Measurements from ENCODE around the gene PAX4. TPM values are rescaled to one million over a fixed set of nuclear protein-coding genes. Genes with fewer than 3 reads are reported as not detected.

Gene PAX4
- polyA plus RNA-seq, 1 of the 3 experiments (the other 2 are of a cell fraction) = not detected

DNA sequence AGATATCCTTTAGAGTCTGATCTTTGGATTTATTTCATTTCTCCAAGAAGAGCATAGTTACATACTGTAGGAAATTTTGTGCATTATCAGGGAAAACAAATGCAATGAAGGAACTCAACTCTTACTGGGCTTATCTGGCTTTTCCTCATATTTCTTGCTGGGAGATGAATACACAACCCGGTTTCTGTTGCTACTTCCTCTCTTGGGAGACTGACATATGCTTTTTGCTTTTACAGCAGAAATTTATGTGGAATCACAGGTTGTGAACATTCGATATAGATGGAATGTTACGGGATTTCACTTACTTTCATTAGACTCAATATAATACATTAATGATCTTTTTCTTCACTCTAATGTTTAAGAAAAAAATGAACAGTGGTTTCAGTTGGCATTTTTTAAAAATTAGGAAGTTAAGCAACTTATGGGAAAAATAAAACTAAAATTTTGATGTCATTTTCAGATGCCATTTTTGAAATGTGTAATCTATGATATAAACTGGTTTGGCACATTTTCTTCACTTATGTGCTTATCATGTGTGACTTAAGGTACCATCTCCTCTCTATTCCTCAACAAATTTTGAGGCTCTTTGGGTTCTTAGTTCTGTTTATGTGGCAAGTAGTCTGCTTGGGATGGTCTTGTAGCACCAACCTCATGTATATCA is 41.2 kb upstream of the PAX4 start:
- Histone ChIP-seq H3K36me3 (replicated peaks in 1 of 2; ENCODE audit: control insufficient read depth in 1 of 2, insufficient read depth in 2 of 2, low read length in 1 of 2) (peaks cover 25 to 36% of the 10 kb centered on the region in 2 experiments), H4K20me1 (ENCODE audit: insufficient read depth) (peaks cover 84% of the 10 kb centered on the region), H3K4me1 (ENCODE audit: control insufficient read depth in 1 of 2, insufficient read depth in 2 of 2, low read depth in 1 of 2, low read length in 1 of 2) (peaks cover 8 to 12% of the 10 kb centered on the region in 2 experiments), H3K79me2 (ENCODE audit: insufficient read depth) (peaks cover 100% of the 10 kb centered on the region), H3K9me2 (no peaks in the 10 kb centered on the region), H3K27ac (ENCODE audit: low read depth in 2 of 2, low read length in 1 of 2) (no peak overlapping the region), H3K27me3 (ENCODE audit: insufficient read depth) (no peaks in the 10 kb centered on the region), H3K9me3 (no peaks in the 10 kb centered on the region), H3K9ac (no peak overlapping the region), H2AFZ (ENCODE audit: low read depth) (no peak overlapping the region), H3F3A (replicated peaks; ENCODE audit: insufficient read depth) (no peaks in the 10 kb centered on the region), H3K4me2 (no peak overlapping the region), H3K4me3 (ENCODE audit: low read depth in 2 of 2, low read length in 1 of 2) (no peak overlapping the region)
- no peak for DNase-seq
- TF ChIP-seq MXI1 (IDR thresholded peaks at IDR 0.05; ENCODE audit: low read depth, low read length) (no peak), RCOR1 (IDR thresholded peaks at IDR 0.05; ENCODE audit: low read length) (no peak), GABPA (IDR thresholded peaks at IDR 0.05; ENCODE audit: low read depth) (no peak), NRF1 (IDR thresholded peaks at IDR 0.05; ENCODE audit: low read depth, low read length) (no peak), NFIC (IDR thresholded peaks at IDR 0.05; ENCODE audit: borderline replicate concordance) (no peak), FOXM1 (IDR thresholded peaks at IDR 0.05; ENCODE audit: low read depth) (no peak), JUND (IDR thresholded peaks at IDR 0.05) (no peak), RFX5 (IDR thresholded peaks at IDR 0.05; ENCODE audit: low read length) (no peak)
- TF ChIP-seq, protein P1, sequence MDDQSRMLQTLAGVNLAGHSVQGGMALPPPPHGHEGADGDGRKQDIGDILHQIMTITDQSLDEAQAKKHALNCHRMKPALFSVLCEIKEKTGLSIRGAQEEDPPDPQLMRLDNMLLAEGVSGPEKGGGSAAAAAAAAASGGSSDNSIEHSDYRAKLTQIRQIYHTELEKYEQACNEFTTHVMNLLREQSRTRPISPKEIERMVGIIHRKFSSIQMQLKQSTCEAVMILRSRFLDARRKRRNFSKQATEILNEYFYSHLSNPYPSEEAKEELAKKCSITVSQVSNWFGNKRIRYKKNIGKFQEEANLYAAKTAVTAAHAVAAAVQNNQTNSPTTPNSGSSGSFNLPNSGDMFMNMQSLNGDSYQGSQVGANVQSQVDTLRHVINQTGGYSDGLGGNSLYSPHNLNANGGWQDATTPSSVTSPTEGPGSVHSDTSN (IDR thresholded peaks at IDR 0.05) = no peak
- TF ChIP-seq, protein P2, sequence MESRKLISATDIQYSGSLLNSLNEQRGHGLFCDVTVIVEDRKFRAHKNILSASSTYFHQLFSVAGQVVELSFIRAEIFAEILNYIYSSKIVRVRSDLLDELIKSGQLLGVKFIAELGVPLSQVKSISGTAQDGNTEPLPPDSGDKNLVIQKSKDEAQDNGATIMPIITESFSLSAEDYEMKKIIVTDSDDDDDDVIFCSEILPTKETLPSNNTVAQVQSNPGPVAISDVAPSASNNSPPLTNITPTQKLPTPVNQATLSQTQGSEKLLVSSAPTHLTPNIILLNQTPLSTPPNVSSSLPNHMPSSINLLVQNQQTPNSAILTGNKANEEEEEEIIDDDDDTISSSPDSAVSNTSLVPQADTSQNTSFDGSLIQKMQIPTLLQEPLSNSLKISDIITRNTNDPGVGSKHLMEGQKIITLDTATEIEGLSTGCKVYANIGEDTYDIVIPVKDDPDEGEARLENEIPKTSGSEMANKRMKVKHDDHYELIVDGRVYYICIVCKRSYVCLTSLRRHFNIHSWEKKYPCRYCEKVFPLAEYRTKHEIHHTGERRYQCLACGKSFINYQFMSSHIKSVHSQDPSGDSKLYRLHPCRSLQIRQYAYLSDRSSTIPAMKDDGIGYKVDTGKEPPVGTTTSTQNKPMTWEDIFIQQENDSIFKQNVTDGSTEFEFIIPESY (IDR thresholded peaks at IDR 0.05; ENCODE audit: borderline replicate concordance, low read depth) = no peak
- TF ChIP-seq, protein P3, sequence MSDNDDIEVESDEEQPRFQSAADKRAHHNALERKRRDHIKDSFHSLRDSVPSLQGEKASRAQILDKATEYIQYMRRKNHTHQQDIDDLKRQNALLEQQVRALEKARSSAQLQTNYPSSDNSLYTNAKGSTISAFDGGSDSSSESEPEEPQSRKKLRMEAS (IDR thresholded peaks at IDR 0.05; ENCODE audit: low read depth) = no peak
- TF ChIP-seq, protein P4, sequence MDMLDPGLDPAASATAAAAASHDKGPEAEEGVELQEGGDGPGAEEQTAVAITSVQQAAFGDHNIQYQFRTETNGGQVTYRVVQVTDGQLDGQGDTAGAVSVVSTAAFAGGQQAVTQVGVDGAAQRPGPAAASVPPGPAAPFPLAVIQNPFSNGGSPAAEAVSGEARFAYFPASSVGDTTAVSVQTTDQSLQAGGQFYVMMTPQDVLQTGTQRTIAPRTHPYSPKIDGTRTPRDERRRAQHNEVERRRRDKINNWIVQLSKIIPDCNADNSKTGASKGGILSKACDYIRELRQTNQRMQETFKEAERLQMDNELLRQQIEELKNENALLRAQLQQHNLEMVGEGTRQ (IDR thresholded peaks at IDR 0.05; ENCODE audit: borderline replicate concordance, low read depth, low read length) = no peak
- TF ChIP-seq, protein P5, sequence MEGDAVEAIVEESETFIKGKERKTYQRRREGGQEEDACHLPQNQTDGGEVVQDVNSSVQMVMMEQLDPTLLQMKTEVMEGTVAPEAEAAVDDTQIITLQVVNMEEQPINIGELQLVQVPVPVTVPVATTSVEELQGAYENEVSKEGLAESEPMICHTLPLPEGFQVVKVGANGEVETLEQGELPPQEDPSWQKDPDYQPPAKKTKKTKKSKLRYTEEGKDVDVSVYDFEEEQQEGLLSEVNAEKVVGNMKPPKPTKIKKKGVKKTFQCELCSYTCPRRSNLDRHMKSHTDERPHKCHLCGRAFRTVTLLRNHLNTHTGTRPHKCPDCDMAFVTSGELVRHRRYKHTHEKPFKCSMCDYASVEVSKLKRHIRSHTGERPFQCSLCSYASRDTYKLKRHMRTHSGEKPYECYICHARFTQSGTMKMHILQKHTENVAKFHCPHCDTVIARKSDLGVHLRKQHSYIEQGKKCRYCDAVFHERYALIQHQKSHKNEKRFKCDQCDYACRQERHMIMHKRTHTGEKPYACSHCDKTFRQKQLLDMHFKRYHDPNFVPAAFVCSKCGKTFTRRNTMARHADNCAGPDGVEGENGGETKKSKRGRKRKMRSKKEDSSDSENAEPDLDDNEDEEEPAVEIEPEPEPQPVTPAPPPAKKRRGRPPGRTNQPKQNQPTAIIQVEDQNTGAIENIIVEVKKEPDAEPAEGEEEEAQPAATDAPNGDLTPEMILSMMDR (IDR thresholded peaks at IDR 0.05) = no peak
- 93% methylated on average over 3 of the region's 3 CpGs for WGBS (ENCODE audit: low lambda C conversion rate)
- POLR2A ChIA-PET = no interaction called here
- CTCF ChIA-PET = no interaction called here
